Activated naive CD4-positive, alpha-beta T cell treated with anti-CD3 and anti-CD28 coated beads for 36 hours (primary cell): ENCODE results near the gene ANP32E. TPM values are rescaled to one million over a fixed set of nuclear protein-coding genes. Genes with fewer than 3 reads are reported as not detected.
"Not testable (repeated sequence)": the region's sequence is repeated elsewhere in the genome, so short reads cannot be mapped to it uniquely, and the experiment has no call there.

Source experiments
- CTCF ChIA-PET: fragments of 350-600 bp; sonication (Branson Sonifier 250); formaldehyde crosslinking; loops from one replicate; lab custom pipeline; 2021; ENCODE audit warnings: antibody characterized with exemption; lab: Charles Lee
- DNase-seq: peaks from one replicate; pipeline ENCODE4 v3.0.0-alpha.2; 2020
- H3K27ac Mint-ChIP-seq: one replicate; pipeline ENCODE4 v1.8.0; 2021; ENCODE audit warnings: mild to moderate bottlenecking, mixed read lengths
- H3K27me3 Mint-ChIP-seq: one replicate; pipeline ENCODE4 v1.8.0; 2021; ENCODE audit warnings: low read depth, mixed read lengths
- H3K36me3 Mint-ChIP-seq: one replicate; pipeline ENCODE4 v1.8.0; 2021; ENCODE audit warnings: low read depth, mixed read lengths
- H3K4me1 Mint-ChIP-seq: one replicate; pipeline ENCODE4 v1.8.0; 2021; ENCODE audit warnings: low read depth, mixed read lengths
- H3K4me3 Mint-ChIP-seq: one replicate; pipeline ENCODE4 v1.8.0; 2021; ENCODE audit warnings: mild to moderate bottlenecking, moderate library complexity, mixed read lengths
- H3K9me3 Mint-ChIP-seq: one replicate; pipeline ENCODE4 v1.8.0; 2021; ENCODE audit warnings: mixed read lengths
- intact Hi-C: fragments of 100-400 bp; cut with micrococcal nuclease; formaldehyde crosslinking; loops from one replicate; pipeline ENCODE4 v1.15.1; 2023
- total RNA-seq, 2 experiments: library from RNA; stranded (reverse); gene quantifications; one replicate each; pipeline ENCODE4 v1.2.3, GENCODE V29; 2021

Gene ANP32E
- total RNA-seq, 2 experiments from 2014 or later, result 201 to 202 TPM

DNA sequence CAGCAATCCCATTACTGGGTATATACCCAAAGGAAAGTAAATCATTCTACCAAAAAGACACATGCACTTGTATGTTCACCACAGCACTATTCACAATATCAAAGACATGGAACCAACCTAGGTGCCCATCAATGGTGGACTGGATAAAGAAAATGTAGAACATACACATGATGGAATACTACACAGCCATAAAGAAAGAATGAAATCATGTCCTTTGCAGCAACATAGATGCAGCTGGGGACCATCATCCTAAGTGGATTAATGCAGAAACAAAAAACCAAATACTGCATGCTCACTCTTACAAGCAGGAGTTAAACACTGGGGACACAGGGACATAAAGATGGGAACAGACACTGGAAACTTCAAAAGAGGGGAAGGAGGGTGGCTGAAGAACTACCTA, 8.7 kb downstream of the ANP32E start:
- CTCF ChIA-PET, result no interaction called here
- no peak overlapping the region for H3K27ac Mint-ChIP-seq
- no peak overlapping the region for H3K4me3 Mint-ChIP-seq
- no peaks in the 10 kb centered on the region for H3K9me3 Mint-ChIP-seq
- H3K4me1 Mint-ChIP-seq, result peaks cover 3% of the 10 kb centered on the region
- no peak for DNase-seq
- intact Hi-C loops, result no loop called here
- H3K27me3 Mint-ChIP-seq, result no peaks in the 10 kb centered on the region
- H3K36me3 Mint-ChIP-seq, result peaks cover 49% of the 10 kb centered on the region

DNA sequence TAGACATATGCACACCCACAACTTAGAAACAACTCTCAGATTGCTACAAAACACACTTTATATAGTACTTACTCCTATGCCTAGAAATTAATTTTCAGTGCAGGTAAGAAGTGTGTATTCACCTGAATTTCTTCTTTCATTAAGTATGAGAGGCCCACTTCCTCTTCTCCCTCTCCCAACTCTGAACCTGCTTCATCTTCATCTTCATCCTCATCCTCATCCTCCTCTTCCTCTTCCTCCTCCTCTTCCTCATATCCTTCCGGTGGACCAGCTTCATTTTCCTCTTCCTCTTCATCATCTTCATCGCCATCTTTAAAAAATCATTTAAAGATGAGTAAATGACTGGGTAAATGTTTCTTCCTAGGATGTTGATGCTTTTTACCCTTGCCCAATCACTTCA, 9.4 kb downstream of the ANP32E start:
- Mint-ChIP-seq H3K36me3 (peaks cover 51% of the 10 kb centered on the region), H3K4me3 (no peak overlapping the region), H3K27me3 (no peaks in the 10 kb centered on the region), H3K4me1 (peaks cover 3% of the 10 kb centered on the region), H3K9me3 (no peaks in the 10 kb centered on the region), H3K27ac (peak overlapping the region; percentile 7)
- CTCF ChIA-PET, result no interaction called here
- intact Hi-C loops, result no loop called here
- no peak for DNase-seq

- peaks cover 49% of the 10 kb centered on the region for H3K36me3 Mint-ChIP-seq
- no peaks in the 10 kb centered on the region for H3K27me3 Mint-ChIP-seq
- no peak overlapping the region for H3K4me3 Mint-ChIP-seq
- DNase-seq, result no peak
- no peaks in the 10 kb centered on the region for H3K9me3 Mint-ChIP-seq
- no peak overlapping the region for H3K27ac Mint-ChIP-seq
- peaks cover 3% of the 10 kb centered on the region for H3K4me1 Mint-ChIP-seq
- intact Hi-C loops, result no loop called here
- CTCF ChIA-PET, result interaction anchor here (0.6 to 0.7 kb wide), 2 partner anchors 12 to 114 kb away, joined by 3 to 4 read pairs; no protein-coding TSS in a partner anchor
Measured at GRCh38 chr1:150225546-150225945, 10.4 kb downstream of the ANP32E start.

- H3K27me3 Mint-ChIP-seq, result no peaks in the 10 kb centered on the region
- H3K27ac Mint-ChIP-seq, result no peak overlapping the region
- no peak overlapping the region for H3K4me3 Mint-ChIP-seq
- CTCF ChIA-PET, result interaction anchor here (0.6 kb wide), 1 partner anchor 8 kb away, joined by 4 read pairs; no protein-coding TSS in a partner anchor
- peaks cover 3% of the 10 kb centered on the region for H3K4me1 Mint-ChIP-seq
- DNase-seq, result no peak
- H3K9me3 Mint-ChIP-seq, result no peaks in the 10 kb centered on the region
- H3K36me3 Mint-ChIP-seq, result peaks cover 49% of the 10 kb centered on the region
- intact Hi-C loops, result no loop called here
Measured at GRCh38 chr1:150224983-150225382, 10.9 kb downstream of the ANP32E start.

GRCh38 chr1:150221552-150221951, 14.4 kb downstream of the ANP32E start:
- Mint-ChIP-seq H3K4me1 (no peaks in the 10 kb centered on the region), H3K9me3 (no peaks in the 10 kb centered on the region), H3K27ac (no peak overlapping the region), H3K36me3 (peaks cover 31% of the 10 kb centered on the region), H3K4me3 (no peak overlapping the region), H3K27me3 (no peaks in the 10 kb centered on the region)
- intact Hi-C loops, result no loop called here
- CTCF ChIA-PET, result no interaction called here
- no peak for DNase-seq

DNA sequence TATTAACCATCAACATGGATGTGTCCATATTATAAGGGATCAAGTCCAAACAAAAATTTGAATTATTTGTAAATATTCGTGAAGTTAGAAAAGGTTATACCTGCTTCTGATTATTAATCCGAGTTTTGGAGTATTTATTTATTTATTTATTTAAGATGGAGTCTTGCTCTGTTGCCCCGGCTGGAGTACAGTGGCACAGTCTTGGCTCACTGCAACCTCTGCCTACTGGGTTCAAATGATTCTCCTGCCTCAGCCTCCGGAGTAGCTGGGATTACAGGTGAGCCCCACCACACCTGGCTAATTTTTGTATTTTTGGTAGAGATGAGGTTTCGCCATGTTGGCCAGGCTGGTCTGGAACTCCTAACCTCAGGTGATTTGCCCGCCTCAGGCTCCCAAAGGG, 20.1 kb downstream of the ANP32E start:
- CTCF ChIA-PET, result interaction anchor here (0.6 to 0.9 kb wide), 2 partner anchors 18 to 707 kb away, joined by 3 to 5 read pairs; no protein-coding TSS in a partner anchor
- H3K9me3 Mint-ChIP-seq, H3K36me3 Mint-ChIP-seq, H3K27me3 Mint-ChIP-seq, DNase-seq, H3K27ac Mint-ChIP-seq, H3K4me3 Mint-ChIP-seq, intact Hi-C loops: not testable (repeated sequence)
- peaks cover 15% of the 10 kb centered on the region for H3K4me1 Mint-ChIP-seq

GRCh38 chr1:150214099-150214756, 21.7 kb downstream of the ANP32E start:
- H3K27me3 Mint-ChIP-seq, H3K9me3 Mint-ChIP-seq, H3K36me3 Mint-ChIP-seq, DNase-seq: not testable (repeated sequence)
- peaks cover 15% of the 10 kb centered on the region for H3K4me1 Mint-ChIP-seq
- H3K27ac Mint-ChIP-seq, result peak overlapping the region; percentile 92
- CTCF ChIA-PET, result interaction anchor here (0.6 to 1.2 kb wide), 4 partner anchors 11 to 56 kb away, joined by 3 to 4 read pairs (median 3); no protein-coding TSS in a partner anchor
- H3K4me3 Mint-ChIP-seq, result peak overlapping the region; percentile 81
- intact Hi-C loops, result loop anchor here (1.0 kb wide), 1 partner anchor 67 kb away; no protein-coding TSS in a partner anchor

GRCh38 chr1:150213170-150214098, 22.5 kb downstream of the ANP32E start:
- CTCF ChIA-PET, result interaction anchor here (0.6 to 1.2 kb wide), 2 partner anchors 12 to 57 kb away, joined by 3 to 4 read pairs; no protein-coding TSS in a partner anchor
- DNase-seq, result peak; percentile 96
- H3K9me3 Mint-ChIP-seq, result no peaks in the 10 kb centered on the region
- H3K4me3 Mint-ChIP-seq, result peak overlapping the region; percentile 81
- no peaks in the 10 kb centered on the region for H3K27me3 Mint-ChIP-seq
- H3K36me3 Mint-ChIP-seq, result no peaks in the 10 kb centered on the region
- H3K4me1 Mint-ChIP-seq, result peaks cover 15% of the 10 kb centered on the region
- H3K27ac Mint-ChIP-seq, result peak overlapping the region; percentile 92
- intact Hi-C loops, result loop anchor here (1.0 kb wide), 4 partner anchors 23 to 416 kb away; partner anchors contain the start of genes ANP32E, ENSA and VPS45

DNA sequence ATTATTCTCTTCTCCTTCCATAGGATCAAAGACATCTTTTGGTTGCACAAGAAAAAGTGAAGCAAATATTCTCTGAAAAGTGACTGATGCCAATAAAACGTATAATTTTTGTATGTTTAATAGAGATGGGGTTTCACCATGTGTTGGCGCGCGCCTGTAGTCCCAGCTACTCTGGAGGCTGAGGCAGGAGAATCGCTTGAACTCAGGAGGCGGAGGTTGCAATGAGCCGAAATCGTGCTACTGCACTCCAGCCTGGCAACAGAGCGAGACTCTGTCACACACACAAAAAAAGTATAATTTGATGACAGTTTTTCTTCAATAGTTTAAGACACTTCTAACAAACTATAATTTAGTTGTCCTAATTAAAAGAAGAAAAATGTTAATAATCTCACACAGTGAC, 23.8 kb downstream of the ANP32E start:
- Mint-ChIP-seq H3K27ac (no peak overlapping the region), H3K4me3 (no peak overlapping the region), H3K9me3 (no peaks in the 10 kb centered on the region), H3K4me1 (peaks cover 15% of the 10 kb centered on the region), H3K36me3 (no peaks in the 10 kb centered on the region), H3K27me3 (no peaks in the 10 kb centered on the region)
- CTCF ChIA-PET, result no interaction called here
- DNase-seq, result no peak
- intact Hi-C loops, result no loop called here

DNA sequence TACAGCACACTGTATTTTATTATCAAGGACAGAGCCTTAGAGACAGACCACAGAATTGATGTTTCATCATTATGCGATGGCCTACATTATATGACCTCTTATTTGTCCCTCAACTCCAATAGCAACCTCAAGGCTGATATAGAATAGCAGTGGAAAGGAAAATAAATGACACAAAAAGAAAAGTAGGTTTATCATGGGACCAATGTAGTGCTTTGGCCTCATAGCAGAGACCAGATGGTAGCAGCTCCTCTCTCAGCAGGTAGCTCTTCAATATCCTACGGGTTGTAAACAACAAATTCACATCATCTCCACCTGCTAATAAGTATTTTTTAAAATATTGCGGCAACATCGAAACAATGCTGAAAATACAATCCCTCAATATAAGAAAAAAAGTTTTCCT, 25.2 kb downstream of the ANP32E start:
- H3K36me3 Mint-ChIP-seq, result no peaks in the 10 kb centered on the region
- no peaks in the 10 kb centered on the region for H3K9me3 Mint-ChIP-seq
- peaks cover 15% of the 10 kb centered on the region for H3K4me1 Mint-ChIP-seq
- intact Hi-C loops, result no loop called here
- CTCF ChIA-PET, result interaction anchor here (0.9 kb wide), 1 partner anchor 46 kb away, joined by 3 read pairs; no protein-coding TSS in a partner anchor
- H3K27ac Mint-ChIP-seq, result no peak overlapping the region
- H3K4me3 Mint-ChIP-seq, result no peak overlapping the region
- no peaks in the 10 kb centered on the region for H3K27me3 Mint-ChIP-seq
- no peak for DNase-seq

GRCh38 chr1:150210091-150210490, 25.8 kb downstream of the ANP32E start:
- H3K4me1 Mint-ChIP-seq, result peaks cover 15% of the 10 kb centered on the region
- no peak for DNase-seq
- CTCF ChIA-PET, result interaction anchor here (0.9 kb wide), 1 partner anchor 46 kb away, joined by 3 read pairs; no protein-coding TSS in a partner anchor
- H3K36me3 Mint-ChIP-seq, result no peaks in the 10 kb centered on the region
- H3K4me3 Mint-ChIP-seq, result no peak overlapping the region
- H3K9me3 Mint-ChIP-seq, result no peaks in the 10 kb centered on the region
- intact Hi-C loops, result no loop called here
- H3K27ac Mint-ChIP-seq, result no peak overlapping the region
- no peaks in the 10 kb centered on the region for H3K27me3 Mint-ChIP-seq

GRCh38 chr1:150208460-150208859, 27.5 kb downstream of the ANP32E start:
- H3K4me1 Mint-ChIP-seq, intact Hi-C loops, H3K27me3 Mint-ChIP-seq, H3K27ac Mint-ChIP-seq, DNase-seq, H3K9me3 Mint-ChIP-seq, H3K4me3 Mint-ChIP-seq, H3K36me3 Mint-ChIP-seq: not testable (repeated sequence)
- CTCF ChIA-PET, result interaction anchor here (1.9 kb wide), 1 partner anchor 21 kb away, joined by 5 read pairs; no protein-coding TSS in a partner anchor
